Tibial nerve (tissue), 4 donors: ENCODE results near the gene TLDC2.
A peak's percentile ranks its signal among the peaks of the same experiment; 100 is the strongest.

Source experiments
- CTCF ChIP-seq, 5 experiments: fragments of 200-600 bp in 3 of 5; fragments of 450-650 bp in 2 of 5; sonication (generic) in 3 of 5; IDR thresholded peaks; one replicate each; pipeline ENCODE4 v1.5.1; 2016 to 2019; ENCODE audit warnings: antibody characterized with exemption in 5 of 5, mild to moderate bottlenecking in 3 of 5, moderate library complexity in 2 of 5
- EP300 ChIP-seq, 2 donors: sonication (generic); formaldehyde crosslinking; IDR thresholded peaks; one replicate each; pipeline ENCODE4 v1.6.1; 2017; ENCODE audit warnings: antibody characterized with exemption in 2 of 2, mild to moderate bottlenecking in 1 of 2
- POLR2A ChIP-seq, 2 donors: fragments of 450-650 bp; IDR thresholded peaks; one replicate each; pipeline ENCODE4 v1.6.1; 2017; ENCODE audit warnings: antibody characterized with exemption in 2 of 2, mild to moderate bottlenecking in 2 of 2, moderate library complexity in 2 of 2

GRCh38 chr20:36886859-36887751 lies 11.2 kb downstream of the TLDC2 start:
- TF ChIP-seq POLR2A (IDR thresholded peaks at IDR 0.05) = no peak
- peak; percentile 91 to 98 (median 95) for TF ChIP-seq CTCF (IDR thresholded peaks at IDR 0.05)
- TF ChIP-seq EP300 (IDR thresholded peaks at IDR 0.05) = peak in 1 of 2 donors; percentile 43
